Measurements from ENCODE around the gene SUPT20H. TPM values are rescaled to one million over a fixed set of nuclear protein-coding genes. Genes with fewer than 3 reads are reported as not detected.

SUPT20H gene
- 10 to 100 TPM; 28.5 to 32.2 (median 30.9) TPM for total RNA-seq
- polyA plus RNA-seq = 20.0 TPM
- long read RNA-seq, donor 1, transcript SUPT20H-201 (26 exons, 2,739 nt) = major isoform, 12 of 46 reads
- long read RNA-seq, donor 1, partial matches to known transcripts = 6 of 46 reads
- long read RNA-seq, donor 1, other reads (novel, unspliced or antisense) = 26 of 46 reads
- long read RNA-seq, donor 2, partial matches to known transcripts = 2 of 17 reads
- long read RNA-seq, donor 2, other reads (novel, unspliced or antisense) = 13 of 17 reads
- long read RNA-seq, donor 3, transcript SUPT20H-201 (26 exons, 2,739 nt) = major isoform, 23 of 91 reads
- long read RNA-seq, donor 3, partial matches to known transcripts = 11 of 91 reads
- long read RNA-seq, donor 3, other reads (novel, unspliced or antisense) = 54 of 91 reads
- long read RNA-seq, donor 4, transcript SUPT20H-201 (26 exons, 2,739 nt) = major isoform, 8 of 33 reads
- long read RNA-seq, donor 4, partial matches to known transcripts = 3 of 33 reads
- long read RNA-seq, donor 4, other reads (novel, unspliced or antisense) = 21 of 33 reads

DNA sequence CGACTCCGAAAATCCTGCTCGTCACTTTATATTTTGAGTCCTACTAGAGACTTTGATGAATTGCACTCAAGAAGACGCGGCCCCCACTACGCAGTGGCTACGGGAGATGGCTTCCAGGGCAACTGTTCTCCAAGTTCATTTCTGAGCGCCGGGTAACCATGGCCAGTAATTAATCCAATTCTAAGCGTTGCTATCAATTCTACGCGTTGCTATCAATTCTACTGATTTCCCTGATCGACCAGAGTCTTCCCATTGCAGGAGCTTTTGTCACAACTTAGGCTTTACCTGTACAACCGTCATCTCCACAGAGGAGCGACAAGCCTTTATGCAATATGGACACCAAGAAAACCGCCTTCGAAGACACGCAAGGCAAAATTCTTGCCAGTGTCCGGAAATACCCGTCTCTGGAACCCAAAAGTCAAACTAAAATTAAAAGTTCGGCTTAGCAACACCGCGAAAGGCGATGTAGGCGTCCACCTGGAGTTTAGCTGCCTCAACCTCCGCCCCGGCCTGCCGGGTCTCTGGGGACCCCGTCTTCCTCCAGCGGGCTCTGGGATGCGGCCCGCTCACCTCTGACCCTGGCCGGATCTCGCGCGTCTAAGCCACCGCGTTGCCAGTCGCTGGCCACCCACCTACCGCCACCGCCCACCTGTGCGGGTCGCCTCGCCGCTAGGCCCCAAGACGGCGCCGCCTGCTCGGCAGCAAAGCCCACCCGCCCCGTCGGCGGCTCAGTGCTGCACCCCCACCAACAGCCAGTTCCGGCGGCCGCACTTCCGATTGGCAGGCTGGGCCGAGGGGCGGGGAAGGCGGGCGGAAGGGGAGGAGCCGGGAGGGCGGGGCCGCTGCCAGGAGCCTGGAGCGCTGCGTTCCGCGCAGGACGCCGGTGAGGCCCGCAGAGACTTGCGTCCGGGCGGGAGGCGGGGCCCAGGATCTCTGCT is at the start of gene SUPT20H:
TSS of gene SUPT20H (minus strand) at position 779 of the 938 bp plus-strand sequence. CDS start 8,198 bp downstream, outside the sequence.
- no peaks in the 10 kb centered on the region for H3K27me3 ChIP-seq (ENCODE audit: control insufficient read depth, insufficient read depth)
- H3K27ac ChIP-seq (ENCODE audit: low read length) = peak within 1 kb of the TSS; percentile 77
- under 1% methylated on average over 75 of the region's 75 CpGs for WGBS
- peak within 1 kb of the TSS; percentile 73 for H3K4me3 ChIP-seq (ENCODE audit: low read length)
- H3K4me1 ChIP-seq (ENCODE audit: control insufficient read depth, insufficient read depth, low read length) = peaks cover 3% of the 10 kb centered on the region
- intact Hi-C loops (cut with DNase I) = no loop called here
- no peaks in the 10 kb centered on the region for H3K9me3 ChIP-seq (ENCODE audit: control insufficient read depth, low read length)
- DNase-seq (peak; percentile 96 to 98 (median 98)), ATAC-seq (peak; percentile 99)

DNA sequence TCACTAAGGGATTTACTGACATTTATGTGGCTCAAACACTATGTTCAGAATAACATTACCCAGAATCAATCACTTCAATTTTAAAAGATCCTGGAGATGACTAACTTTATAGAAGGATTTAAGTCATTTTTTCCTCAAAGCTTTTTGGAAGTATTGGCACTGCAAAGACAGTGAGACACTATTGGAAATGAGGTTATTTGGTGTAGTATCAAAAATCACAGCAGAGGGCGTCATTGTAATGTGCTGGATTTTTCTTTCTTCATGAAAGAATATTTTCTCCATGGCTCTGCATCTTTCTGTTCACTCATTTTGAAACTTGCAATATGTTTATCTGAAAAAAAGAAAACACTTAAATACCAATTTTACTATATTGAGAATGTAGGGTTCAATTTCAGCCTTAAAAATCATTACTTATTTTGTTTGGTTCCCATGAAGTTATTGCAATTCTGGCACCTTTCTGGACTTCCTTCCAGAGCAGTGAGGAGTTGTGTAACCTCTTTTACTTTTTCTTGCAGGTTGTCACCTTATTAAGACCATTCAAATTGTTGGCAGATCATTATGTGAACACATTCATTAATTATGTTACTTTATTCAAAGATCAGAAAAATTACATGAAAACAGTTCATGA is 49.7 kb upstream of the SUPT20H start:
- DNase-seq (no peak), ATAC-seq (peak; percentile 65 to 74)
- no peak overlapping the region for H3K4me3 ChIP-seq (ENCODE audit: low read length)
- WGBS = 0% methylated on average over 1 of the region's 1 CpG
- no peak overlapping the region for H3K27ac ChIP-seq (ENCODE audit: low read length)
- H3K9me3 ChIP-seq (ENCODE audit: control insufficient read depth, low read length) = no peaks in the 10 kb centered on the region
- H3K27me3 ChIP-seq (ENCODE audit: control insufficient read depth, insufficient read depth) = no peaks in the 10 kb centered on the region
- intact Hi-C loops (cut with DNase I) = loop anchor here (2.0 to 10.0 kb wide), 4 partner anchors 493 to 496 kb away; no protein-coding TSS in a partner anchor
- peaks cover 2% of the 10 kb centered on the region for H3K4me1 ChIP-seq (ENCODE audit: control insufficient read depth, insufficient read depth, low read length)

DNA sequence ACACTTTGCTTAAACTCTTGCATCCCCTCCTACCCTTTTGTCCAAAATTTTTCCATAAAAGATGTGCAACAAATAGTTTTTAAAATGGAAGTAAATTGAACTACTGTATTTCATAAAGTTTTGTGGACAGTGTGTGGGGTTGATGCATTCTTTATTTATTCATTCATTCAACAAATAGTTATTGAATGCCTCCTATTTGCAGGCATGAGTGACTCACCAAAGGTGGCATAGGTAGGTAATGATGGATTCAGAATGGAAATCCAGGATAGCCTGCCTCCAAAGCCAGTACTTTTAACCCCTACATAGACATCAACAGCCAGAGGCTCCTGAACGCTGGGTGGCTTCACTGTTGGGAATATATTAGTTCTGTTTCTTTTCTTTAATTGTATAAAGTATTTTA is 48.4 kb upstream of the SUPT20H start:
- 88% methylated on average over 1 of the region's 1 CpG for WGBS
- DNase-seq = no peak

DNA sequence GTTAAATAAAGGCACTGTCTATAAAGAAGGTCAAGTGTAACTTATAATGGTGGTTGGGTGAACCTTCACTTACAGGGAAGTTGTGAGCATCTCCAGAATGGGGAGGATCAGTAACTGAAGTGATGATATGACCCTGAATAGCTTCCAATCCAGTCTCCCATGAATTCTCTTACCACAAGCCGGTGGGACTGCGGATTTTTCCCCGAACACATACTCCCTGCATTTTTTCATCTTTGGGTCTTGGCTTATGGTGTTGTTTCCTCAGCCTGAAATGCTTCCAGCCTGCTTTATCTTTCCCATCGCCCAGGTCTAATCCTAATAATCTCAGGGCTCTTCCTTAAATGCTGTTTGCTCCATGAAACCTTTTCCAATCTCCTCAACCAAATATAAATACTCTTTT is 48.0 kb upstream of the SUPT20H start:
- 69% methylated on average over 4 of the region's 4 CpGs for WGBS
- ATAC-seq (no peak), DNase-seq (no peak)
- Histone ChIP-seq H3K4me1 (ENCODE audit: control insufficient read depth, insufficient read depth, low read length) (peaks cover 2% of the 10 kb centered on the region), H3K27ac (ENCODE audit: low read length) (no peak overlapping the region), H3K27me3 (ENCODE audit: control insufficient read depth, insufficient read depth) (no peaks in the 10 kb centered on the region), H3K9me3 (ENCODE audit: control insufficient read depth, low read length) (no peaks in the 10 kb centered on the region), H3K4me3 (ENCODE audit: low read length) (no peak overlapping the region)
- intact Hi-C loops (cut with DNase I) = loop anchor here in 2 of 4 donors (5.0 to 10.0 kb wide), 2 partner anchors 495 to 497 kb away; no protein-coding TSS in a partner anchor

More for the DNA sequence above, 48.4 kb upstream of the SUPT20H start:
- H3K4me3 ChIP-seq (ENCODE audit: low read length) = no peak overlapping the region
- H3K9me3 ChIP-seq (ENCODE audit: control insufficient read depth, low read length) = no peaks in the 10 kb centered on the region
- peaks cover 2% of the 10 kb centered on the region for H3K4me1 ChIP-seq (ENCODE audit: control insufficient read depth, insufficient read depth, low read length)
- H3K27me3 ChIP-seq (ENCODE audit: control insufficient read depth, insufficient read depth) = no peaks in the 10 kb centered on the region
- no peak overlapping the region for H3K27ac ChIP-seq (ENCODE audit: low read length)
- no peak for ATAC-seq
- intact Hi-C loops (cut with DNase I) = loop anchor here (2.0 to 10.0 kb wide), 4 partner anchors 494 to 497 kb away; no protein-coding TSS in a partner anchor

- H3K27ac ChIP-seq (ENCODE audit: low read length) = no peak overlapping the region
- H3K27me3 ChIP-seq (ENCODE audit: control insufficient read depth, insufficient read depth) = no peaks in the 10 kb centered on the region
- ATAC-seq (no peak), DNase-seq (no peak)
- H3K9me3 ChIP-seq (ENCODE audit: control insufficient read depth, low read length) = no peaks in the 10 kb centered on the region
- intact Hi-C loops (cut with DNase I) = loop anchor here in 2 of 4 donors (5.0 to 10.0 kb wide), 2 partner anchors 496 to 498 kb away; no protein-coding TSS in a partner anchor
- H3K4me3 ChIP-seq (ENCODE audit: low read length) = no peak overlapping the region
- 93% methylated on average over 2 of the region's 2 CpGs for WGBS
- peaks cover 2% of the 10 kb centered on the region for H3K4me1 ChIP-seq (ENCODE audit: control insufficient read depth, insufficient read depth, low read length)
Observed at GRCh38 chr13:37106642-37107041, 47.2 kb upstream of the SUPT20H start.

DNA sequence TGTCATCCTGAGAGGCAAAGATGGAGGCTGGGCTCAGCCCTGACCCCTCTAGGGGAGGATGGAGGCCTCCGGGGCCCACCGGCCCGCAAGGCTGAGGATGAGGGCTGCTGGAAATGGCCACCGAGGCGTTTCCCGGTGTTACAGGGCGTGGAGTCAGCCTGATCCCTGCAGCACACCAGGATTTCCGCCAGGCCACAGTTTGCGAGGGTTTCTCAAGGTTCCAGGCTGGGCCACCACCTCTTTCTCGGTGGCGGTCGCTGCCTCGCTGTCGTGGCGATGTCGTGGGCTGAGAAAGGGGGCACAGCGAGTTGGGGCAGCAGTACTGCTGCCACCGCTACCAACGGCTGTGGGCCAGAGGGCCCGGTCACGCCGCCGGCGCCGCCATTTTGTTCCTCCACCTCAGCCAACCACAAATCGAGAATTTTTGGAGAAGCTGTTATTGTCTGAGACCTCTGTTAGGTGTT is 45.8 kb upstream of the SUPT20H start, which contains the start of gene CSNK1A1L:
TSS of gene CSNK1A1L (minus strand) at position 414 of the 464 bp plus-strand sequence. CDS start at position 6, 408 bp downstream.
- no peak within 1 kb of the TSS for H3K4me3 ChIP-seq (ENCODE audit: low read length)
- no peak within 1 kb of the TSS for H3K27ac ChIP-seq (ENCODE audit: low read length)
- H3K4me1 ChIP-seq (ENCODE audit: control insufficient read depth, insufficient read depth, low read length) = no peaks in the 10 kb centered on the region
- no peaks in the 10 kb centered on the region for H3K27me3 ChIP-seq (ENCODE audit: control insufficient read depth, insufficient read depth)
- WGBS = 94% methylated on average over 26 of the region's 26 CpGs
- ATAC-seq (peak in 1 of 2 donors; percentile 26), DNase-seq (peak in 1 of 3 donors; percentile 29)
- no peaks in the 10 kb centered on the region for H3K9me3 ChIP-seq (ENCODE audit: control insufficient read depth, low read length)
- intact Hi-C loops (cut with DNase I) = loop anchor here in 2 of 4 donors (5.0 to 10.0 kb wide), 2 partner anchors 497 to 500 kb away; no protein-coding TSS in a partner anchor

DNA sequence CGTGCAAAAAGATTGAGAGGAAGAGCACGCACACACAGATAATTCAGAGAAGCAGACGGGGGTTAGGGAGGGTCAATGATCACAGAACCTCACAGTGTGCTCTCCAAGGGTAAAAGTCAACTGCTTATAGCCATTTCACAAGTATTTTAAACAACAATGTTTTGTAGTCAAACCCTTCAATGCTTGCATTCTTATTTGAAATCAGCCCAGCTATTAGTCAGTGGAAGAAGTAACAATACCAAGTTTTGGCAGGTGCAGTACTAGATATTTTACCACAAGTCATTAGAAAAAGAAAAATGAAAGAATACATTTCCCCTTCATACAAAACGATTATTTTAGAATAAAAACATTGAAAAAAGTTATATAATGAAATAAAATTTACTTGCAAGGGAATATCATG is 43.4 kb upstream of the SUPT20H start:
- 67% methylated on average over 4 of the region's 4 CpGs for WGBS
- Histone ChIP-seq H3K9me3 (ENCODE audit: control insufficient read depth, low read length) (no peaks in the 10 kb centered on the region), H3K27me3 (ENCODE audit: control insufficient read depth, insufficient read depth) (no peaks in the 10 kb centered on the region), H3K4me3 (ENCODE audit: low read length) (no peak overlapping the region), H3K4me1 (ENCODE audit: control insufficient read depth, insufficient read depth, low read length) (no peaks in the 10 kb centered on the region), H3K27ac (ENCODE audit: low read length) (no peak overlapping the region)
- intact Hi-C loops (cut with DNase I) = loop anchor here in 1 of 4 donors (10.0 kb wide), 1 partner anchor 502 kb away; no protein-coding TSS in a partner anchor
- no peak for DNase-seq
- no peak for ATAC-seq

GRCh38 chr13:37101201-37101600 is 41.7 kb upstream of the SUPT20H start:
- DNase-seq (no peak), ATAC-seq (no peak)
- no peaks in the 10 kb centered on the region for H3K9me3 ChIP-seq (ENCODE audit: control insufficient read depth, low read length)
- no peaks in the 10 kb centered on the region for H3K27me3 ChIP-seq (ENCODE audit: control insufficient read depth, insufficient read depth)
- H3K4me1 ChIP-seq (ENCODE audit: control insufficient read depth, insufficient read depth, low read length) = no peaks in the 10 kb centered on the region
- H3K4me3 ChIP-seq (ENCODE audit: low read length) = no peak overlapping the region
- 44% methylated on average over 1 of the region's 1 CpG for WGBS
- intact Hi-C loops (cut with DNase I) = loop anchor here in 1 of 4 donors (10.0 kb wide), 1 partner anchor 504 kb away; no protein-coding TSS in a partner anchor
- no peak overlapping the region for H3K27ac ChIP-seq (ENCODE audit: low read length)

GRCh38 chr13:37100731-37101130 is 41.2 kb upstream of the SUPT20H start:
- Histone ChIP-seq H3K9me3 (ENCODE audit: control insufficient read depth, low read length) (no peaks in the 10 kb centered on the region), H3K27ac (ENCODE audit: low read length) (no peak overlapping the region), H3K4me1 (ENCODE audit: control insufficient read depth, insufficient read depth, low read length) (no peaks in the 10 kb centered on the region), H3K27me3 (ENCODE audit: control insufficient read depth, insufficient read depth) (no peaks in the 10 kb centered on the region), H3K4me3 (ENCODE audit: low read length) (no peak overlapping the region)
- DNase-seq (no peak), ATAC-seq (no peak)
- intact Hi-C loops (cut with DNase I) = loop anchor here in 1 of 4 donors (10.0 kb wide), 1 partner anchor 504 kb away; no protein-coding TSS in a partner anchor

- DNase-seq = no peak
Observed at GRCh38 chr13:37097076-37097475, 37.6 kb upstream of the SUPT20H start.

More at GRCh38 chr13:37097076-37097475, 37.6 kb upstream of the SUPT20H start:
- 68% methylated on average over 4 of the region's 4 CpGs for WGBS
- ATAC-seq = no peak
- H3K4me1 ChIP-seq (ENCODE audit: control insufficient read depth, insufficient read depth, low read length) = no peaks in the 10 kb centered on the region
- intact Hi-C loops (cut with DNase I) = no loop called here
- no peaks in the 10 kb centered on the region for H3K9me3 ChIP-seq (ENCODE audit: control insufficient read depth, low read length)
- H3K27ac ChIP-seq (ENCODE audit: low read length) = no peak overlapping the region
- no peaks in the 10 kb centered on the region for H3K27me3 ChIP-seq (ENCODE audit: control insufficient read depth, insufficient read depth)
- H3K4me3 ChIP-seq (ENCODE audit: low read length) = no peak overlapping the region

Measured in right cardiac atrium (tissue), 5 donors.